ENCODE data around the gene RNF220. TPM values are rescaled to one million over a fixed set of nuclear protein-coding genes. Genes with fewer than 3 reads are reported as not detected.

RNF220 gene
- total and polyA plus RNA-seq, 9 of the 15 experiments (the other 6 are each of a cell fraction or from before 2014, with no cell fraction given) = 5.1 to 117 (median 66.9) TPM

GRCh38 chr1:44696789-44697345 lies 291.8 kb downstream of the RNF220 start:
- 2% methylated on average over 7 of the region's 7 CpGs for WGBS (ENCODE audit: insufficient coverage, low coverage, missing lambda C conversion rate)
- H3K4me3 ChIP-seq = no peak overlapping the region
- TF ChIP-seq GABPA (tag; conservative IDR thresholded peaks at IDR 0.05; ENCODE audit: low read depth) = no peak
- TF ChIP-seq ZNF512 (tag; IDR thresholded peaks at IDR 0.05) = no peak
- 0 out of 2 replicates have a peak, but pooled peaks have one; percentile 45 for TF ChIP-seq SPI1 (IDR thresholded peaks at IDR 0.05; ENCODE audit: borderline replicate concordance, low read depth, low read length)
- TF ChIP-seq MEF2A (IDR thresholded peaks at IDR 0.05; ENCODE audit: control insufficient read depth, low read depth, low read length) = no peak
- TF ChIP-seq CBFA2T3 (IDR thresholded peaks at IDR 0.05) = peak; percentile 44
- TF ChIP-seq THAP7 (CRISPR knock-in tag; IDR thresholded peaks at IDR 0.05) = no peak
- TF ChIP-seq TAL1 (IDR thresholded peaks at IDR 0.05) = peak; percentile 29; the same call in 1 of the 2 replicates
- no peak for TF ChIP-seq ZNF174 (CRISPR knock-in tag; IDR thresholded peaks at IDR 0.05)
- no peak for TF ChIP-seq BRD4 (IDR thresholded peaks at IDR 0.05)
- peak; percentile 17; the same call in 1 of the 2 replicates for TF ChIP-seq ARID1B (IDR thresholded peaks at IDR 0.05)
- TF ChIP-seq PCBP1 (IDR thresholded peaks at IDR 0.05; ENCODE audit: low read depth, low read length, poor library complexity, severe bottlenecking) = no peak

More at GRCh38 chr1:44696789-44697345, 291.8 kb downstream of the RNF220 start:
- no peak overlapping the region for H3K9ac ChIP-seq (ENCODE audit: insufficient read depth in 1 of 2, low read depth in 2 of 2, low read length in 2 of 2)
- intact Hi-C loops (cut with micrococcal nuclease) (no loop called here), in situ Hi-C loops (cut with MboI) (no loop called here)
- ATAC-seq (0 out of 3 replicates have a peak, but pooled peaks have one; percentile 14), FAIRE-seq (no peak), DNase-seq (ENCODE audit: extremely low read depth in 1 of 4, low spot score in 3 of 4) (no peak)
- H3K27me3 ChIP-seq (ENCODE audit: control insufficient read depth in 2 of 2, insufficient read depth in 2 of 2, low read length in 2 of 2) = peaks cover 13 to 20% of the 10 kb centered on the region in 2 experiments; a peak in 4 of 5 replicates
- H2AFZ ChIP-seq (ENCODE audit: low read depth, low read length) = no peak overlapping the region
- H3K9me3 ChIP-seq (replicated peaks; ENCODE audit: control insufficient read depth, insufficient read depth, low read depth, low read length) = no peaks in the 10 kb centered on the region
- no peak overlapping the region for H3K27ac ChIP-seq (ENCODE audit: extremely low read depth, low read depth, low read length)
- H3K4me2 ChIP-seq (ENCODE audit: insufficient read depth, low read length) = no peak overlapping the region
- no TSS peak for BruUV-seq (replicated peaks)
- CTCF ChIA-PET (ENCODE audit: low intra/inter-chr PET ratio) = no interaction called here
- POLR2A ChIA-PET = interaction anchor here (0.6 to 3.7 kb wide), 12 partner anchors 9 to 932 kb away, joined by 3 to 28 read pairs (median 3); partner anchors contain the start of gene RPS8
- H3K36me3 ChIP-seq (ENCODE audit: control insufficient read depth, insufficient read depth, low read length) = no peaks in the 10 kb centered on the region
- H3K79me2 ChIP-seq (ENCODE audit: control insufficient read depth, insufficient read depth, low read length) = no peaks in the 10 kb centered on the region
- H3K9me1 ChIP-seq (ENCODE audit: control insufficient read depth, insufficient read depth, low read length) = no peaks in the 10 kb centered on the region
- H3K4me1 ChIP-seq (replicated peaks in 1 of 2; ENCODE audit: control insufficient read depth in 2 of 2, insufficient read depth in 2 of 2, low read length in 2 of 2) = no peaks in the 10 kb centered on the region
- H4K20me1 ChIP-seq (replicated peaks; ENCODE audit: control insufficient read depth, insufficient read depth, low read length) = no peaks in the 10 kb centered on the region

Measured in K562 (cell line).